ENCODE results near the gene KAT2B.

DNA sequence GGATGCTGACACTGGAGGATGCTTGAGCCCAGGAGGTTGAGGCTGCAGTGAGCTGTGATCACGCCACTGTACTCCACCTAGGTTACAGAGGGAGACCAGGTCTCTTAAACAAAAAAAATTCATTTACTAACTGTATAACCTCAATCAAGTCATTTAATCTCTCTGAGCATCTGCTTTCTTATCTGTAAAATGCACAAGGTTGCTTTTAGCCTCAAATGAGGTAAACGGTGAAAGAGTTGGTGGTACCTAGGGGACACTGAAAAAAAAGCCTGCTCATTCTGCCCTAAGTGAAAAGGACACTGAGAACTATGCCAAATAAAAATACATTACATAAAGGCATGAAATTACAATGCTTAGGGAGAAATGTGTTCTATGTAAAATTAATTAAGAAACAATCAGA lies 31.6 kb upstream of the KAT2B start:
- TF ChIP-seq, protein P1, sequence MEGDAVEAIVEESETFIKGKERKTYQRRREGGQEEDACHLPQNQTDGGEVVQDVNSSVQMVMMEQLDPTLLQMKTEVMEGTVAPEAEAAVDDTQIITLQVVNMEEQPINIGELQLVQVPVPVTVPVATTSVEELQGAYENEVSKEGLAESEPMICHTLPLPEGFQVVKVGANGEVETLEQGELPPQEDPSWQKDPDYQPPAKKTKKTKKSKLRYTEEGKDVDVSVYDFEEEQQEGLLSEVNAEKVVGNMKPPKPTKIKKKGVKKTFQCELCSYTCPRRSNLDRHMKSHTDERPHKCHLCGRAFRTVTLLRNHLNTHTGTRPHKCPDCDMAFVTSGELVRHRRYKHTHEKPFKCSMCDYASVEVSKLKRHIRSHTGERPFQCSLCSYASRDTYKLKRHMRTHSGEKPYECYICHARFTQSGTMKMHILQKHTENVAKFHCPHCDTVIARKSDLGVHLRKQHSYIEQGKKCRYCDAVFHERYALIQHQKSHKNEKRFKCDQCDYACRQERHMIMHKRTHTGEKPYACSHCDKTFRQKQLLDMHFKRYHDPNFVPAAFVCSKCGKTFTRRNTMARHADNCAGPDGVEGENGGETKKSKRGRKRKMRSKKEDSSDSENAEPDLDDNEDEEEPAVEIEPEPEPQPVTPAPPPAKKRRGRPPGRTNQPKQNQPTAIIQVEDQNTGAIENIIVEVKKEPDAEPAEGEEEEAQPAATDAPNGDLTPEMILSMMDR (IDR thresholded peaks at IDR 0.05; ENCODE audit: low read depth, low read length) = no peak
- TF ChIP-seq EZH2phosphoT487 (IDR thresholded peaks at IDR 0.05; ENCODE audit: low read depth) = no peak
